Activated T-cell treated with anti-CD3 and anti-CD28 coated beads for 1 hour (primary cell): ENCODE measurements around the gene TPO.
"Not testable (repeated sequence)": the region's sequence is repeated elsewhere in the genome, so short reads cannot be mapped to it uniquely, and the experiment has no call there.

Experiments
- DNase-seq: peaks from one replicate; pipeline ENCODE4 v3.0.0-alpha.2; 2020; ENCODE audit warnings: low read depth

The TPO gene

GRCh38 chr2:1405967-1406366 is 7.3 kb upstream of the TPO start:
- DNase-seq = no peak

- no peak for DNase-seq
These were observed 6.8 kb upstream of the TPO start for GRCh38 chr2:1406434-1406833.

GRCh38 chr2:1407950-1408675 is 5.2 kb upstream of the TPO start:
- DNase-seq = no peak

DNA sequence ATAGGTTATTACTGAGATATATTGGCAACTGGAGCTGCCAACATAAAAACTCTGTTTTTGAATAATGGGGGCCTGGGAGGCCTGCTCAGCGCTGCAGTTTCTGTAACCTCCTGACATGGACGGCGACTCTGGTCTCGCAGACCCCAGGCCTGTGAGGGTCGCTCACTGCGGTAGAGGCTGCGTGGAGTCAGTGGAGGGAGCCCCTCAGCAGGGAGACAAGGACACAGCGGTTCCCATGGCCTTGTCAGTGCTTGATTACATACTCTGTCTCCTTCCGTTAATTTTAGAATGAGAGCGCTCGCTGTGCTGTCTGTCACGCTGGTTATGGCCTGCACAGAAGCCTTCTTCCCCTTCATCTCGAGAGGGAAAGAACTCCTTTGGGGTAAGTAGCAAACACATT is 858 bp downstream of the TPO start:
- DNase-seq = no peak

- not testable (repeated sequence) for DNase-seq
These were observed 1.6 kb downstream of the TPO start for GRCh38 chr2:1414901-1415300.

- DNase-seq = no peak
These were observed 2.2 kb downstream of the TPO start for GRCh38 chr2:1415501-1415900.

- no peak for DNase-seq
These were observed 5.3 kb downstream of the TPO start for GRCh38 chr2:1418566-1418965.

DNA sequence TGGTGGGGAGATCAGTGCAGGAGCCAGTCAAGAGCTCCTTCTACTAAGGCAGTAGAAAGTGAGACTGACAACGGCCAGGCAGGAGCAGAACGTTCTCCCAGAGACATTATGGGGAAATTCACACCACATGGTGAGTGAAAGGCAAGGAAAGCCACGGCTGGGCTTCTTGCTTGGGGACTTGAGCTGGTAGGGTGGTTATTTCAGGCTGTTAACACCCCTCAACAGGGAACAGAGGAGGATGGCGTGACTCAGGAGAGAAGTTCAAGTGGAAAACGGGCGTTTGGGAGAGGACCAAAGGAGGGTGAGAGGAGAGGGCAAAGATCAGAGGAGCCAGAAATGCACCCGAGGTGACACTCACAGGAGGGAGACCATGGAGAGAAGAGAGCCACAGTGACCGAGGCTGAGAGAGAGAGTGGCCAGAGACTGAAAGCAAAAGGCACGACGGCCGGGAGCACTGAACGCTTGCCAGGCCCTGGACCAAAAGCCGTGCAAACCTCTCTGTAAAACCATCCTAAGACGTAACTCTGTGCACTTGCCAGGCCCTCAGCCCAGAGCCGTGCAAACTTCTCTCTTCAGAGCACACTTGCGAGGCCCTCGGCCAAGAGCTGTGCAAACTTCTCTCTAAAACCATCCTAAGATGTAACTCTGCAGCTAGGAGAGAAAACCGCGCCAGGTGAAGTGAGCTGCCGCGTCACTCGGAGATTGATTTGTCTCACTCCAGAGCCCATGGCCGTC is 7.7 kb downstream of the TPO start:
- no peak for DNase-seq

- DNase-seq = no peak
These were observed 8.5 kb downstream of the TPO start for GRCh38 chr2:1421731-1422130.

DNA sequence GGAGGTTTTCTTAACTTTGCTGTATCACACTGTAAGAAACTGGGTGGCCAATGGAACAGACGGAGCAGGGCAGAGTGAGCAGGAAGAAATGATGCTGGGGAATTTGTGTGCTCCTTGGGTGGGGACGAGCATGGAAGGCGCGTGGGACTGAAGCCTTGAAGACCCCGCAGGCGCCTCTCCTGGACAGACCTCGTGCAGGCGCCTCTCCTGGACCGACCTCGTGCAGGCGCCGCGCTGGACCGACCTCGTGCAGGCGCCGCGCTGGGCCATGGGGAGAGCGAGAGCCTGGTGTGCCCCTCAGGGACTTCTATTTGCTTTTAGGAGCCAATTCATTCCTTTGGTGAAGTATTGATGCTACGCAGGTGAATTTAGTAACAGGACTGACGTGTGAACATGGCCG is 8.9 kb downstream of the TPO start:
- DNase-seq = no peak

- DNase-seq = no peak
These were observed 9.5 kb downstream of the TPO start for GRCh38 chr2:1422716-1423285.

DNA sequence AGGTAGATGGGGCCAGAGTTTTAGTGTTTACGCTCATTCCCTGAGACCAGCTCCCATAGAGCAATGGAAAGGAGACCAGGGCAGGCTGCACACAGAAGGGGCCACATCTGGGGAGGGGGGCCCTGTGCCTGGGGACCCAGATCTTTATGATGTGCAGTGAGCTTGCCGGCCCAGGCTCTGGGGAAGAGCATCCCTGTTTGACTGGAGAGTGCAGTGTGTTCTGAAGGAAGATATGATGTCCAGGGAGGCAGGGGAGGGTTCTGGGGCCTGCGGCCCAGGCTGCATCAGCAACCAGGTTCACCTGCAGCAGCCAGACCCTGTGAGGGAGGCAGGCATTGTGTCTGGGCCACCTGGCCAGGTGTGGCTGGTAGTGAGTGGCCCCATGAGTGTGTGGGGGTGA is 13.8 kb downstream of the TPO start:
- no peak for DNase-seq

GRCh38 chr2:1429895-1430294 is 16.6 kb downstream of the TPO start:
- DNase-seq = no peak

DNA sequence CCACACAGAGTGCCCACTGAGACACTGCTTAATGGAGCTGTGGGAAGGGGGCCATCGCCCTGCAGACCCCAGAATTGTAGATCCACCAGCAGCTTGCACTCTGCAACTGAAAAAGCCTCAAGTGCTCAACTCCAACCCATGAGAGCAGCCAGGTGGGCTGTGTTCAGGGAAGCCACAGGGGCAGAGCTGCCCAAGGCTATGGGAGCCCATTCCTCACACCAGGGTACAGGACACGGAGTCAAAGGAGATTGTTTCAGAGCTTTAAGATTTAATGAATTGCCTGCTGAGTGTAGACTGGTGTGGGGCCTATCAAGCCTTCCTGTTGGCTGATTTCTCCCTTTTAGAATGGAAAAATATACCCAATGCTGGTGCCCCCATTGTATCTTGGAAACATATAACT is 17.2 kb downstream of the TPO start:
- no peak for DNase-seq

DNA sequence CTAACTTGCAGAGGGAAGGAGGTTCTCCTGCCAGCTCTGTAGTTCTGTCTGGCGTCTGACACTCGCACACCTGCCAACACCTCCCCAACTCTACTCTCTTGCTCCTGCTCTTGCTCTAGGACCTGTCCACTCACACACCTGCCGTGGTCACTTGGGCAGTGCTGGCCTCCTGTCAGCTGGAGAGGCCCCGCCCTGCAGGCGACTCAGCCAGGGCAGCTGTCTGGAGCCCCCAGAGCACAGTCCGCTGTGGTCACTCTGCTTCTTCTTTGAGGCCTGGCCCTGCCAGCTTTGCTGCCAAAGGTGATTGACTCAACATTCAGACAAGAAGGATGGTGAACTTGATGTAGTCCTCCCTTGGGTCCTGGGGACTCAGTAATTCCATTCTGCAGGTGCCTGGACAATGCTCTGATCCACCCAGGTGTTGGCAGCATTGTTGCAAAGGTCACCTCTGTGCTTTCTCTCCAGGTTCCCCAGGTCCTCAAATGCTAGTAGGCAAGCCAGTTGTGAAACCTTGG is 18.7 kb downstream of the TPO start:
- DNase-seq = no peak

GRCh38 chr2:1432726-1433125 is 19.5 kb downstream of the TPO start:
- DNase-seq = no peak

- no peak for DNase-seq
These were observed 23.1 kb downstream of the TPO start for GRCh38 chr2:1436369-1436768.

- DNase-seq = no peak
These were observed 23.8 kb downstream of the TPO start for GRCh38 chr2:1437101-1437500.

GRCh38 chr2:1437537-1437936 is 24.3 kb downstream of the TPO start:
- DNase-seq = no peak

DNA sequence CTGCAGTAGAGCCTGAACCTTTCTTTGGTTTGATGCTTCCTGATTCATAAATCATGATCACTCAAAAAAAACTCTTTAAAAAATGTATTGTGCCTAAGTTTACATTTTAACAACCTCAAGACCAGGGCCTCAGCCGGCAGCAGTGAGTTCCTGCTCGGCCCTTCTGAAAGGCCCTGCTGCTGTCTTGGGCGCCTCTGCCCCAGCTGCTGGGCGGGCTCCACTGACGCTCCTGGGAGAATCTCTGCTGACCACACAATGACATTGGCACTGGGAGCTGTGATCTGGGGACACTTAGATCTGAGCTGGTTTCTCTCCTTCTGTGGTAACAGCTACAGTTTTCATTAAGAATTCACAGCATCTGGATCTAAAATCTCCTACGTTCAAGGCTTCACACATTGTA is 25.7 kb downstream of the TPO start:
- DNase-seq = no peak

DNA sequence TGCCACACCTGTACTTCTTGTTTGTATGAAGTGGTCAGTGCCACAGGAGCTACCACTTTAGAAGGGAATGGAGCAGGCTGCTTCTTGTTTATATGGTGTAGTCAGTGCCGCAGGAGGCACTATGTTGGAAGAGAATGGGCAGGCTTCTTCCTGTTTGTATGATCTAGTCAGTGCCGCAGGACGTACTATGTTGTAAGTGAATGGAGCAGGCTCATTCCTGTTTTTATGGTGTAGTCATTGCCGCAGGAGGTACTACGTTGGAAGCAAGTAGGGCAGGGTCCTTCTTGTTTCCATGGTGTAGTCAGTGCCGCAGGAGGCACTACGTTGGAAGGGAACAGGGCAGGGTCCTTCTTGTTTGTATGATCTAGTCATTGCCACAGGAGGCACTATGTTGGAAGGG is 27.3 kb downstream of the TPO start:
- no peak for DNase-seq

DNA sequence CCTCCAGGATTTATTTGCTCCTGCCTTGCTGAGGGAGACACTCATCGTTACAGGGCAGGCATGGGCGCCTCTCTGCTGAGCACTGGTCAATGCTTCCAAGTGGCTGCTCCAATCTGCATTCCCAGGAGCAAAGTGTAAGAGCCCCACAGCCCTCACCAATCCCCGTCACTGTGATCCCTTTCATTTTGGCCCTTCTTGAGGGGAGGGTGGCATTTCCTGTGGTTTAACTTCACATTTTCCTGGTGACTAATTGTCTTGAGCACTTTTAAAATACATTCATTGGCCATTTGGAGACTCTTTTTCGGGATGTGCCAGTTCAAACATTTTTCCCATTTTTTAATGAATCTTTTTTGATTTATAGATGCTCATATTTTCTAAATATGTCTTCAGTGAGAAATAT is 33.0 kb downstream of the TPO start:
- no peak for DNase-seq

DNA sequence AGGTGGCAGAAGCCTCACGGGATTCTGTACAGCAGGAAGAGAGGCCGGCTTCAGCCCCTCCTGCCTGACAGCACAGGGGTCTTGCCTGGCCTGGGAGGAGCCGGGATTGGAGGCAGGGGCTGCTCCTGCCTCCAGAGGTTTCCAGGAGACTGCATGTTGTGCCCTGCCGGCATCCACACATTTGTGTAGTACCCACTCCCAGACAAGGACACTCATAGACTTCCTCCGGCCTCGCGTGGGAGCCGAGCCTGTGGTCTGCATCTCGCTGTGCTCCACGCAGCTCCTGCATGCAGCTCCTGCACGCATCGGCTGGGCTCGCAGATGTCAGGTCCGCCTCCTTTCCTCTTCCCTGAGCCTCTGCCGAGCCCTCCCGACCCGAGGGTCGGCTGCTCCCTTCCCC is 34.7 kb downstream of the TPO start:
- DNase-seq = no peak
